ENCODE measurements around the gene BRK1. TPM values are rescaled to one million over a fixed set of nuclear protein-coding genes. Genes with fewer than 3 reads are reported as not detected.

BRK1 gene
- total RNA-seq, 3 donors from 2014 or later, result 119 to 144 (median 119) TPM

- no peaks in the 10 kb centered on the region for H3K4me1 ChIP-seq
- TF ChIP-seq POLR2A (IDR thresholded peaks at IDR 0.05) (no peak), POLR2AphosphoS5 (IDR thresholded peaks at IDR 0.05) (no peak), CTCF (IDR thresholded peaks at IDR 0.05) (no peak)
- no peak within 1 kb of the TSS for H3K27ac ChIP-seq
- H3K27me3 ChIP-seq, result peaks cover 0 to 3% of the 10 kb centered on the region in 2 donors
- H3K36me3 ChIP-seq, result no peaks in the 10 kb centered on the region
- no peaks in the 10 kb centered on the region for H3K9me3 ChIP-seq
- no peak within 1 kb of the TSS for H3K4me3 ChIP-seq
- intact Hi-C loops (cut with DNase I; ENCODE audit: low total_unique reads), result no loop called here
- DNase-seq (ENCODE audit: low spot score in 2 of 2), result no peak
Observed at GRCh38 chr3:10108091-10108490, 7.4 kb upstream of the BRK1 start, which contains the start of gene FANCD2OS. FANCD2OS (minus strand) TSS chr3:10108255; CDS start chr3:10104774, 3,481 bp downstream.

GRCh38 chr3:10116138-10116460 is 624 bp downstream of the BRK1 start:
- no peak for DNase-seq (ENCODE audit: low spot score in 2 of 2)
- intact Hi-C loops (cut with DNase I; ENCODE audit: low total_unique reads), result no loop called here
- Histone ChIP-seq H3K27ac (peak overlapping the region; percentile 86 to 91), H3K36me3 (no peaks in the 10 kb centered on the region), H3K27me3 (no peaks in the 10 kb centered on the region), H3K4me1 (peaks cover 0 to 4% of the 10 kb centered on the region in 2 donors), H3K9me3 (no peaks in the 10 kb centered on the region), H3K4me3 (peak overlapping the region; percentile 74 to 94 (median 75))
- TF ChIP-seq CTCF (IDR thresholded peaks at IDR 0.05) (no peak), POLR2A (IDR thresholded peaks at IDR 0.05) (no peak), POLR2AphosphoS5 (IDR thresholded peaks at IDR 0.05) (no peak)

GRCh38 chr3:10116928-10117327 is 1.5 kb downstream of the BRK1 start:
- TF ChIP-seq POLR2A (IDR thresholded peaks at IDR 0.05) (no peak), CTCF (IDR thresholded peaks at IDR 0.05) (no peak), POLR2AphosphoS5 (IDR thresholded peaks at IDR 0.05) (no peak)
- no peaks in the 10 kb centered on the region for H3K9me3 ChIP-seq
- no peaks in the 10 kb centered on the region for H3K27me3 ChIP-seq
- DNase-seq (ENCODE audit: low spot score in 2 of 2), result no peak
- peaks cover 0 to 4% of the 10 kb centered on the region in 2 donors for H3K4me1 ChIP-seq
- intact Hi-C loops (cut with DNase I; ENCODE audit: low total_unique reads), result no loop called here
- peak overlapping the region in 2 of 3 donors; percentile 74 to 94 for H3K4me3 ChIP-seq
- H3K36me3 ChIP-seq, result no peaks in the 10 kb centered on the region
- H3K27ac ChIP-seq, result no peak overlapping the region

- Histone ChIP-seq H3K4me1 (peaks cover 0 to 4% of the 10 kb centered on the region in 2 donors), H3K4me3 (no peak overlapping the region), H3K27ac (no peak overlapping the region), H3K27me3 (no peaks in the 10 kb centered on the region), H3K36me3 (no peaks in the 10 kb centered on the region), H3K9me3 (no peaks in the 10 kb centered on the region)
- intact Hi-C loops (cut with DNase I; ENCODE audit: low total_unique reads), result no loop called here
- TF ChIP-seq CTCF (IDR thresholded peaks at IDR 0.05), result no peak
- no peak for TF ChIP-seq POLR2AphosphoS5 (IDR thresholded peaks at IDR 0.05)
- no peak for TF ChIP-seq POLR2A (IDR thresholded peaks at IDR 0.05)
- no peak for DNase-seq (ENCODE audit: low spot score in 2 of 2)
Observed at GRCh38 chr3:10119376-10119775, 3.9 kb downstream of the BRK1 start.

- Histone ChIP-seq H3K9me3 (no peaks in the 10 kb centered on the region), H3K27me3 (no peaks in the 10 kb centered on the region), H3K4me1 (peaks cover 0 to 4% of the 10 kb centered on the region in 2 donors), H3K4me3 (no peak overlapping the region), H3K27ac (no peak overlapping the region), H3K36me3 (no peaks in the 10 kb centered on the region)
- DNase-seq (ENCODE audit: low spot score in 2 of 2), result no peak
- intact Hi-C loops (cut with DNase I; ENCODE audit: low total_unique reads), result no loop called here
- no peak for TF ChIP-seq POLR2A (IDR thresholded peaks at IDR 0.05)
- no peak for TF ChIP-seq CTCF (IDR thresholded peaks at IDR 0.05)
- TF ChIP-seq POLR2AphosphoS5 (IDR thresholded peaks at IDR 0.05), result no peak
Observed at GRCh38 chr3:10121064-10121463, 5.6 kb downstream of the BRK1 start.

Data from breast epithelium (tissue), 4 donors.